Suppressor macrophage treated with lipopolysaccharide for 1 hour (primary cell): ENCODE results near the gene FRMD4A.
A peak's percentile ranks its signal among the peaks of the same experiment; 100 is the strongest.

ENCODE experiments used
- DNase-seq, 3 donors: peaks; one replicate each; pipeline ENCODE4 v3.0.0-alpha.2; 2020 to 2022

FRMD4A gene

GRCh38 chr10:13684806-13685482, 645.8 kb downstream of the FRMD4A start:
- no peak for DNase-seq

DNA sequence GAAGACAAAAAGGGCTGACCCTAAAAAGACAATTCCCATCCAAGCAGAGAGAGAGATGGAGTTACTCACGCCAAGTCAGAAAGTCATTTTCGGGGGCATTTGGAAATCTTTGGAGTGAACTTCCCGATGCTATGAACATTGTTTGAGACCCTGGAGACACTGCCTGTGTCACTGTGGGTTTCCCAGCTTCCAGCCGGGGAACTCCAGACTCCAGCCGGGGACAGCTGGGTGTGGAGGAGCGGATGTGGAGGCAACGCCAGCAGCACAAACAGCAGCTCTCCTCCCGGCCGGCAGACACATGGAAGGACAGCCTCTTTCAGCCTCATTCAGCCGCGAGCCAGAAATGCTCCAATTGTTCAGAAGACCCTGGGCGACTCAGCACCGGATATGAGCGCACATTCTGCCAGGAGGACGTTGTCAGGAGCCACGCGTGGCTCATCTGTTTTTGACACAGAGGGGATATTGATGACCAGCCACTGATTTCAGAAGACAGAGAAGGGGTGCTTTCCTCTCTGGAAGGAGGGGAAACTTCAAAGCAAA, 646.4 kb downstream of the FRMD4A start:
- DNase-seq: no peak

DNA sequence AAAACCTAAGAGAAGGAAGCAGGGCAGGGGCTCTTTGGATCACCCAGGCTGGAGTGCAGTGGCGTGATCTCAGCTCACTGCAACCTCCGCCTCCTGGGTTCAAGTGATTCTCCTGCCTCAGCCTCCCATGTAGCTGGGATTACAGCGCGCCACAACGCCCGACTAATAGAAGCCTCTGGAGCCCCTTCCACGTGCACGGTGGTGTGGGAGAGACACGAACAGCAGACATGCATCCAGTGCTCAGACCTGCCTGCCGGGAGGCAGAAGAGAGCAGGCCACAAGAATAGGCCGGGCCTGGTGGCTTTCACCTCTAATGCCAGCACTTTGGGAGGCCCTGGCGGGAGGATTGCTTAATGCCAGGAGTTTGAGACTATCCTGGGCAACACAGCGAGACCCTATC, 647.7 kb downstream of the FRMD4A start:
- DNase-seq: no peak

DNA sequence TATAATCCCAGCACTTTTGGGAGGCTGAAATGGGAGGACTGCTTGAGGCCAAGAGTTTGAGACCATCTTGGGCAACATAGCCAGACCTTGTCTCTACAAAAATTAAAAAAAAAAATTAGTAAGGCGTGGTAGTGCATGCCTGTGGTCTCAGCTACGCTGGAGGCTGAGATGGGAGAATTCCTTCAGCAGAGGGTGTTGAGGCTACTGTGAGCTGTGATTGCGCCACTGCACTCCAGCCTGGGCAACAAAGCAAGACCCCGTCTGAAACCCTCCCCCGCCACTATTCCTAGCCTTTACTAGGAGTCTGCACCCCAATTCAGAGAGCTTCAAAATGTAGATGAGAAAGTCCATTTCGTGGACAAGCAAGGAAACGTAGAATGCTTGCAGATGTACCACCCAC, 648.8 kb downstream of the FRMD4A start:
- DNase-seq: no peak

- no peak for DNase-seq
Measured at GRCh38 chr10:13681528-13681927, 649.2 kb downstream of the FRMD4A start.

GRCh38 chr10:13681095-13681494, 649.6 kb downstream of the FRMD4A start:
- DNase-seq: no peak

- no peak for DNase-seq
Measured at GRCh38 chr10:13678101-13678843, 652.5 kb downstream of the FRMD4A start.

DNA sequence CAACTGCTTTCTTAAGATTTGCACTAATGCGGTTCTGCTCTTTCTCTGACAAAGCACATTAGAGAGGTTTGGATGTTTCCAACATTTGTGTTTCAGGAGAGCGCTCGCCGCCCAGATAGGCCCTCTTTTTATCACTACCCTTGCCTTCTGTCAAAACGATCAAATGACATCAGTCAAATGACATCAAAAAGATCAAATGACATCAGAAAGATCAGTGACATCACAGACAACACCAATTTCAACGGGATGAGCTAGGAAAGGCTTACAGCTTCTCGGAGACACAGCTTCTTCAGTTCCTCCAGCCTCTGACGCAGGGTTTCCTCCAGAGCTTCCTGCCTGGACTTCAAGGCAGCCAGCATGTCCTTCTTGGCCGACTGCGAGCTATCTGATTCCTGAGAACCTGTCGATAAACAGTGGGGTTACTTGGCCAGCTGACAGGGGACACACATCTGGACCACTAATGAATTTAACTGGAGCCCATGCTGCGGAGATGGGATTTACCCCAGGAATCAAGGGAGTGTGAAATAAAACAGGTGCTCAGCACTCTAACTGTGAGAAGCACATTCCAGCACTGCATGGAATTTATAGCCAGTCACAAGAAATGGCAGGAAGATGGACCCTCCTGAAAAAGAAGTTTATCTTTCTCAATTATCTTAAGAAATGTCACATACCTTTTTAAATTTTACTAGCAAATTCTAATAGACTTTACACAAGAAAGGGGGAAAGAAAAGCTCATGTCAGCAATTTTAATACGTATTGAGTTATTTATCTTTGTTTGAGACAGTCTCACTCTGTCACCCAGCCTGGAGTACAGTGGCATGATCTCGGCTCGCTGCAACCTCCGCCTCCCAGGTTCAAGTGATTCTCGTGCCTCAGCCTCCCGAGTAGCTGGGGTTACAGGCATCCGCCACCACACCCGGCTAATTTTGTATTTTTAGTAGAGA, 655.8 kb downstream of the FRMD4A start:
- no peak for DNase-seq

DNA sequence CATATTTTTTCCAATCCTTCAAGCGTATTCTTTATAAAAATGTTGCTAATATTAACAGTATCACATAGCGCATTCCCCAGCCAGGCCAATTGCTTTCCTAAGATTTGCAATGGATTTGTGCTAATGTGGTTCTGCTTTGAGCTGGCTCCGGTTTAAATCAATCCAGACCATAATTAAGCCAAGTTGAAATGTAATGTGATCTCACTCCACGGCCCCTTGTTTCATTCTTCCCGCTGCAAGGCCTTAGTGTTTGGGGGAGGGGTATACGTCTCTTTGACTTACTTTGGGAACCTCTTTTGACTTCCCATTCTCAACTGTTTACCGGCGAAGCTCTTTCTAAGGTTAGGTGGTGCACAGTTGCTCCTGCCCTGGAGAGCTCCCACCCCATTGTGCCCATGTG, 657.6 kb downstream of the FRMD4A start:
- no peak for DNase-seq

- no peak for DNase-seq
Measured at GRCh38 chr10:13672548-13672947, 658.2 kb downstream of the FRMD4A start.

DNA sequence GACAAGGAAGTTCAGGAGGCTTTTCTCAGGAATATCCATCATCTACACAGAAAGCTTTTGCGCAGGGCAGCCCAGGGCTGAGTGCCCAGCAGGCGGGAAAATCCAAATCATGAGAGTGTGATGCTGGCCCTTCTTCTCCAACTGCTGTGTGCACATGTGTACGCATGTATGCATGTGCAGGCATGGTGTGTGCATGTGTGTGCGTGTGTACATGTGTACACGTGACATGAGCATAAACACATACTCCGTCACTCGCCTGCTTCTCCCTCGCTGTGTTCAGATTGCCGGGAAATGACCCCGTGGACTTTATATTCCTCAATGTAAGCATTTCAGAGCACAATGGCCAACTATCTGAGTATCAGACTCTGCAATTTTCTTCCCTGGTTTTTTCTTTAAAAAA, 658.8 kb downstream of the FRMD4A start:
- no peak for DNase-seq

GRCh38 chr10:13670311-13670710, 660.4 kb downstream of the FRMD4A start:
- no peak for DNase-seq

GRCh38 chr10:13669901-13670300, 660.8 kb downstream of the FRMD4A start:
- DNase-seq: no peak

DNA sequence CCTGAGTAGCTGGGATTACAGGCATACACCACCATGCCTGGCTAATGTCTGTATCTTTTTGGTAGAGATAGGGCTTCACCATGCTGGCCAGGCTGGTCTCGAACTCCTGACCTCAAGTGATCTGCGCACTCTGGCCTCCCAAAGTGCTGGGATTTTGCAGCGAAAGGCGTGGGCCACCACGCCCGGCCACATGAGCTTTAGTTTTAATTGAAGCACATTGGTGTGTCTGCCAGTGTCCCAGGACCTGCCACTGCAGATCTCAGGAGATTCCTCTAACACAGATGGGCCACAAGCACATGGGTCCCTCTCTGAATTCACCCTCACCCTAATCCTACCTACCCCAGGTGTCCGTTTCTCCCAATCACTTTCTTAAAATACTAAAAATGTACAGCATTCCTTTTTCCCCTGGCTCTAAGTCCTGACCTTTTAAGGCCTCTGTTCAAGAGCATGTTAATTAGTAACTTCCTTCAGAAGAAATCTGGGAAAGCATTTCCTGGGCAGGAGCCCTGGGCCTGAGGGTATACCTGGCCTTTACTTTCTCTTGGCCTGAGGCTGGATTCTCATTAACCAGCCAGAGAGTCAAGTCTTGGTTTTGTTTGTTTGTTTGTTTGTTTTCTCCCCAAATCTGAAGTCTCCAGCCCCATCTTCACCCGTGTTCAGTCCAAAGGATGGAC, 661.4 kb downstream of the FRMD4A start:
- no peak for DNase-seq

GRCh38 chr10:13668126-13668525, 662.6 kb downstream of the FRMD4A start:
- DNase-seq: no peak

DNA sequence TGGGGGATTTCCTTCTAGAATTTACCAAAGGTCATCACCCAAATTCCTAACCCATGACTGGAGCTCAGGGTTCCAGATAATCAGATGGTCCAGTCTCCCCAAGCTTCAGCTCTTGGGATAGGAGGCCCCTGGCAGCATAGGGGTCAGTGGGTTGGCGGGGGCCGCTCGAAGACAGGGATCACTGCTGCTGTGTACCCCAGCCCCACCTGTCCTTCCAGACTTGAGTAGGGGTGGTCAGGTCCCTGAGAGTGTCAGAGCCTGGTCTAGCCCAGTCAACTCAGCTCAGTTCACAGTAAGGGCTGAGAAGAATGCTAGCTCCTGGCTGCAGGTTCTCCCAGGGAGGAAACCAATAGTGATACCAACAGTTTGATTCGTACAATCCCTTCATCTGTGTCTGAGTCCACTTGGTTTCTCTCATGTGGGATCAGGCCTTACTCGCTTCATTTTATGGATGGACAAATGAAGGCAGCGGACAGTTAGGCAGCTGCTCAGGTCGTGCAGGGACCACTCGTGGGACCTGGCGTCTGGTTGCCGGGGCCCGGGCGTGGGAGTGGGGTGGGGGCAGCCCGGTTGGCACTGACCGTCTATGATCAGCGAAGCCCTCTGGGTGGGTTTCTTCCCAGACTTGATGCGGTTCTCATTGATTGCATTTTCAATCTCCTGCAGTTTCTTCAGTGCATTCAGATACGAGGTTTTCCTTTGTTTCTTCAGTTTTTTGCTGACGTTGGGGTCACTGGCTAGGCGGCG, 665.0 kb downstream of the FRMD4A start:
- DNase-seq: no peak

DNA sequence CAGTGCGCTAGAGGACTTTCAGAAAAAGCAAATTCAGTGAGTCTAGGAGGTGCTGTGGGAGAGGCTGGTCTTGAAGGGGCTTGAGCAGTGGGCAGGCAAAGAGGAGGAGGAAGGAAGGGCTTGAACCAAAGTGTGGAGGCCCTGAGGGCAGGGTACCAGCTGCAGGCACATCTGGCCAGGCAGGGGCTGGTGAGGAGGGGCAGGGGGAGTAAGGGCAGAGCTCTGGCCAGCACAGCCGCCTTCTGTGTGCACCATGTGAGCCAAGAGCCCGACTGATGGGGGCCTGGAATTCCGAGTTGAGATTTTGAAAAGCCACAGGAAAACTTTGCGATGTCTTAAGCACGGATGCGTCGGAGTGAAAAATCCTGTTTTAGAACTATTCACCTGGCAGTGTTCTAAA, 669.5 kb downstream of the FRMD4A start:
- DNase-seq: no peak

GRCh38 chr10:13660551-13660920, 670.2 kb downstream of the FRMD4A start:
- no peak for DNase-seq

- DNase-seq: peak; percentile 76 to 84 (median 82)
Measured at GRCh38 chr10:13659887-13660550, 670.7 kb downstream of the FRMD4A start.

DNA sequence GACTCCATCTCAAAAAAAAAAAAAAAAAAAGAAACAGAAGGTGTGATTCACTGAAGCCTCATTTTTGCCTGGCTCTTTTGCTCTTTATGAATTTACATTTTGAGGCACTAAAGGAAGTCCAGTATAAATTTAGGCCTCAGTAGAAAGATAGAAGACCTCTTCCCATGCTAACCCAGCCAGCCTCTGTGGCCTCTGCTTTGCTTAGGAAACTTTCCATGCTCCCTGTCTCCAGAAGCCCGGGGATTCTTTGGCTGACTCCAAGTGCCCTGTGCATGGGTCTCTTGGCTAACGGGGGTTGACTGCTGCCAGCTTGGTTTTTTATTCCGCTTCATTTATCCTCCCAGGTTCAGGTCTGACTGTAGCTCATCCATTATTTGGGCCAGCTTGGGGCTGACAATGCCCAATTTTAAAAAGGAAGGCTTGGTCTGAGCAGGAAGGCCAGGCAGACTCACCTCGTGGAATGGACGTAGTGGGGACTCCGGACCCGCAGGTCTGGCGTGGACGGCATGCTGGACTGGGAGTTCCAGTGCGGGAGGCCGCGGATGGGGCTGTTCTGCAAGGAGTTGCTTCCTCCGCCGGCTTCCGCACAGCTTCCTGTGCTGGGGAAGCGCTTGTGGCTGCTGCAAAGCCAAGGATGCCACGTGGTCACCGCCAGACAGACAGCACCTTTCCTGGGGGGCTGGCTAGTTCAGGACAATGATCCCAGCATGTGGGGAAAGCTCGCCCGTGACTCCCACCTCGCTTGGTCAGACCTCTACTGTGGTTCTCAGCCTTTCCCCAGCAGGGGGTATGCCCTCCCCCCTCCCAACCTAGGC, 671.6 kb downstream of the FRMD4A start:
- DNase-seq: peak; percentile 21 to 43 (median 22)
